Iris pigment epithelial cell (primary cell): Measurements from ENCODE around the gene ATAD1.
"Not testable (repeated sequence)": the region's sequence is repeated elsewhere in the genome, so short reads cannot be mapped to it uniquely, and the experiment has no call there.

Experiments
- DNase-seq: peaks from one replicate; pipeline ENCODE4 v3.0.0-alpha.2; 2011; ENCODE audit warnings: low read depth

ATAD1 gene

GRCh38 chr10:87846023-87846422 lies 28.0 kb upstream of the ATAD1 start:
- DNase-seq = peak; percentile 95

GRCh38 chr10:87845624-87845998 lies 27.6 kb upstream of the ATAD1 start:
- DNase-seq = no peak

- peak; percentile 81 for DNase-seq
Measured at GRCh38 chr10:87844837-87845623, 27.0 kb upstream of the ATAD1 start.

- DNase-seq = no peak
Measured at GRCh38 chr10:87843714-87844113, 25.7 kb upstream of the ATAD1 start.

- peak; percentile 90 for DNase-seq
Measured at GRCh38 chr10:87842776-87843497, 24.9 kb upstream of the ATAD1 start.

- peak; percentile 63 for DNase-seq
Measured at GRCh38 chr10:87842220-87842641, 24.2 kb upstream of the ATAD1 start.

GRCh38 chr10:87841186-87841585 lies 23.2 kb upstream of the ATAD1 start:
- peak; percentile 60 for DNase-seq

- no peak for DNase-seq
Measured at GRCh38 chr10:87838650-87839049, 20.6 kb upstream of the ATAD1 start.

- DNase-seq = no peak
Measured at GRCh38 chr10:87837445-87837844, 19.4 kb upstream of the ATAD1 start.

- DNase-seq = no peak
Measured at GRCh38 chr10:87836098-87836497, 18.1 kb upstream of the ATAD1 start.

GRCh38 chr10:87829986-87830729 lies 12.1 kb upstream of the ATAD1 start:
- peak; percentile 28 for DNase-seq

GRCh38 chr10:87829051-87829450 lies 11.0 kb upstream of the ATAD1 start:
- not testable (repeated sequence) for DNase-seq

GRCh38 chr10:87827681-87828080 lies 9.7 kb upstream of the ATAD1 start:
- DNase-seq = no peak

- DNase-seq = no peak
Measured at GRCh38 chr10:87826653-87827052, 8.6 kb upstream of the ATAD1 start.

- DNase-seq = no peak
Measured at GRCh38 chr10:87819289-87819585, 1.2 kb upstream of the ATAD1 start.

GRCh38 chr10:87818505-87819288 lies 671 bp upstream of the ATAD1 start:
- DNase-seq = peak; percentile 62

- peak; percentile 20 for DNase-seq
Measured at GRCh38 chr10:87816898-87817608, 973 bp downstream of the ATAD1 start.

GRCh38 chr10:87816163-87816897 lies 1.7 kb downstream of the ATAD1 start:
- no peak for DNase-seq

GRCh38 chr10:87804939-87805569 lies 13.0 kb downstream of the ATAD1 start:
- no peak for DNase-seq

GRCh38 chr10:87803831-87804230 lies 14.2 kb downstream of the ATAD1 start:
- DNase-seq = no peak
